SK-N-MC (cell line): ENCODE results near the gene PRELP.
"Not testable (repeated sequence)": the region's sequence is repeated elsewhere in the genome, so short reads cannot be mapped to it uniquely, and the experiment has no call there.

ENCODE experiments used
- DNase-seq: peaks from one replicate; pipeline ENCODE4 v3.0.0-alpha.2; 2011; ENCODE audit warnings: low read depth, low spot score
- H3K27ac ChIP-seq: fragments of 200-600 bp; sonication (generic); 2 replicates; pipeline ENCODE4 v1.5.1; 2016; ENCODE audit warnings: mixed run types
- H3K36me3 ChIP-seq: fragments of 200-600 bp; sonication (generic); 2 replicates; pipeline ENCODE4 v1.6.1; 2017; ENCODE audit warnings: antibody characterized with exemption, low read length, mixed read lengths; ENCODE audit not compliant: insufficient read depth
- H3K4me3 ChIP-seq: fragments of 200-600 bp; sonication (generic); 2 replicates; pipeline ENCODE4 v1.5.1; 2016
- H3K9ac ChIP-seq: fragments of 200-600 bp; sonication (generic); 2 replicates; pipeline ENCODE4 v1.8.0; 2017; ENCODE audit warnings: mixed run types, mixed read lengths; ENCODE audit not compliant: insufficient read length
- H3K9me3 ChIP-seq: fragments of 200-600 bp; sonication (generic); 2 replicates; pipeline ENCODE4 v1.6.1; 2017; ENCODE audit warnings: low read depth, mild to moderate bottlenecking, antibody characterized with exemption, low read length, moderate library complexity, mixed read lengths
- EZH2 ChIP-seq: fragments of 200-600 bp; sonication (generic); IDR thresholded peaks from one replicate; pipeline ENCODE4 v1.6.1; 2017; ENCODE audit warnings: antibody characterized with exemption
- FOXP2 ChIP-seq: optimal IDR thresholded peaks from 2 replicates; pipeline ENCODE3; 2011; ENCODE audit warnings: mild to moderate bottlenecking, moderate library complexity; ENCODE audit not compliant: insufficient read depth; ENCODE audit errors: extremely low read length, control extremely low read depth
- POLR2AphosphoS5 ChIP-seq: IDR thresholded peaks from 2 replicates; pipeline ENCODE4 v1.6.1; 2012; ENCODE audit warnings: mild to moderate bottlenecking, low read depth, low read length, borderline replicate concordance

The PRELP gene

DNA sequence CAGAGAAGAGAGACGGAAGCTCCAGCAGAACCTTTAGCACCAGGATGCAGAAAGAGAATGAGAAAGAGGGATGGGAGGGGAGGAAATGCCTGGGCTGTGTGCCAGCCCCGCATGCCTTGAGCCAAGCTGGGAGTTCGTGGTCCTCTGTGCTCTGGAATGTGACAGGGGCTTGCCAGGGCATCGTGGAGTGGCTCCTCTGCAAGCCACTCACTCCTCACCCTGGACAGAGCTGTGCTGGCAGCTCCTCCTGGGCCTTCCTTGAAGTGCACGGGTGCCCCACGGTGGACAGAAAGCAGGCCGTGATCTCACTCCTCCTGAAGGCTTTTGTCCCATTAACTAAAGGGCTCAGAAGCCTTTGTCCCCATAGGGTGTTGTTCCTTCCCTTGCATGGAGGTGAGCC is 34.8 kb upstream of the PRELP start:
- H3K9me3 ChIP-seq: no peaks in the 10 kb centered on the region
- no peak for DNase-seq
- TF ChIP-seq POLR2AphosphoS5 (no peak), EZH2 (no peak), FOXP2 (no peak)
- no peak overlapping the region for H3K27ac ChIP-seq
- no peak overlapping the region for H3K9ac ChIP-seq
- no peak overlapping the region; the same call in 1 of the 2 replicates for H3K4me3 ChIP-seq
- H3K36me3 ChIP-seq: no peaks in the 10 kb centered on the region

DNA sequence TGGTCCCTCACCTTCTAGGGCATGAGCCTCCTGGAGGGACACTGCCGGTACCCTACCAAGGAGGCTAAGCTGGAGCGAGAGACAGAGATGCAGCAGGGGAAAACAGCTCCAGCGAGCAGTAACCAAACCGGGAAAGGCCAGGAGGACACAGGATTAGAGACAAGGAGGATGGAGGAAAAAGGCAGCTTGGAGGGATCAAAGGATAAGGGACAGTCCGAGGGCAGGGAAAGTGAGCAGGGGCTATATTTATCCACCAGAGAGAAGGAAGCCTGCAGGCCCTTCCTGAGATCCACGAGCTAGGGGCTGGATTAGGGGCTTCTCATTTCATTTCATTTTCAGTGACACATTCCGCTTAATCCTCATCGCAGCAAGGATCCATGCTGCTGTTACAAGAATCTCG is 33.8 kb upstream of the PRELP start:
- Histone ChIP-seq H3K9ac (no peak overlapping the region), H3K4me3 (no peak overlapping the region), H3K36me3 (no peaks in the 10 kb centered on the region), H3K9me3 (no peaks in the 10 kb centered on the region), H3K27ac (no peak overlapping the region)
- TF ChIP-seq POLR2AphosphoS5 (no peak), EZH2 (no peak), FOXP2 (no peak)
- no peak for DNase-seq

DNA sequence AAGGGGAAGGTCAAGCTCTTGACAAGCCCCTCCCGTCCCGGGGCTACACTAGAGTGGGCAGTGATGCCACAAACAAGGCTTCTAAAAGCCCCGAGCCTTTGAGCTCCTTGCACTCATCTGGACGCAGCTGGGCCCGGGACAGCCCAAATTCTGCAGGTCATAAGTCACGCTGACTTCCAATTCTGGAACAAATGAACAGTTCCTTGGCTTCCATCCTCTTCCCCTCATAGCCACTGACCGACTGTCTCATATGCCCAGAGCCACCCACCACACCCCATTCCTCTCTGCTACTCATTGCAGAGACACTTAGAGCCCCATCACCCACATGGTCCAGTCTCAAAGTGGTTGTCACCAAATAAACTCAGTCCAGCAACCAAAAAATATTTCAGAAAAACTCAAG is 32.8 kb upstream of the PRELP start:
- Histone ChIP-seq H3K27ac (no peak overlapping the region), H3K4me3 (no peak overlapping the region), H3K36me3 (no peaks in the 10 kb centered on the region), H3K9me3 (no peaks in the 10 kb centered on the region), H3K9ac (no peak overlapping the region)
- TF ChIP-seq POLR2AphosphoS5 (no peak), FOXP2 (no peak), EZH2 (no peak)
- no peak for DNase-seq

DNA sequence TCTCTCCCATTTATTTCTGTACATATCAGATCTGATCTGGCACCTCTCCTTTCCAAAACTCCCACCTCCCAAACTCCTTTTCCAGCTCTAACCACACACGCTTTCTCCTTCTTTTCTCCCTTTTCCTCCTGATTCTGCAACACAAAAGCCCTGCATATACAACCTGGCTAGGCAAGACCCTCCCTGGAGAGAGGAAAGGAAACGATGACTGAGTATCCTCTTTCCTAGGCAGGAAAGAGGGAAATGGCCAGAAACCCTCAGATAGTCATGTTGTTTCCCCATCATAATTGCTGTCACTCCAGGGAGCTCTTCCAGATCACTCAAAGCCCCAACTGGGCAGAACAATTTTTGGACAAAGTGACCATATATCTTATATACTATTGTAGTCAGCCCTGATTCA is 32.3 kb upstream of the PRELP start:
- no peak overlapping the region for H3K27ac ChIP-seq
- no peak overlapping the region for H3K4me3 ChIP-seq

DNA sequence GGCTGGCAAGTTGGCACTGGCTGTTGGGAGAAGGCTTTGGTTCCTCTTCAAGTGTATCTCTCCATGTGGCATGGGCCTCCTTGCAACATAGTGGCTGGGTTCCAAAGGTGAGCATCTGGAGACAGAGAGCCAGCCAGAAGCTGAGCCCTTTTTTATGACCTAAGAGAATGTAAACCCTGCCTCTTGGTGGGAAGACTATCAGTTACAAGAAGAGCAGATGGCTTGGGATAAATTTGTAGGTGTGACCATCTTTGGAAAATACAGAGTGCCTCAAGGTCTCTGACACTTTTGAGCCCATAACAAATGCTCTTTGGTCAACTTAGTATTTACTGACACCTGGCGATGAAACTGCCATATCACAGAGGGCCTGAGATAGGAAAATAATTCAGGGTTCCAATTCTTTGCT is 31.4 kb upstream of the PRELP start:
- TF ChIP-seq POLR2AphosphoS5 (no peak), FOXP2 (no peak), EZH2 (no peak)
- Histone ChIP-seq H3K27ac (no peak overlapping the region), H3K9ac (no peak overlapping the region), H3K36me3 (no peaks in the 10 kb centered on the region), H3K9me3 (no peaks in the 10 kb centered on the region), H3K4me3 (no peak overlapping the region)
- no peak for DNase-seq

More for the DNA sequence above, 32.3 kb upstream of the PRELP start:
- Histone ChIP-seq H3K9ac (no peak overlapping the region), H3K36me3 (no peaks in the 10 kb centered on the region), H3K9me3 (no peaks in the 10 kb centered on the region)
- no peak for DNase-seq
- TF ChIP-seq POLR2AphosphoS5: no peak
- no peak for TF ChIP-seq EZH2

DNA sequence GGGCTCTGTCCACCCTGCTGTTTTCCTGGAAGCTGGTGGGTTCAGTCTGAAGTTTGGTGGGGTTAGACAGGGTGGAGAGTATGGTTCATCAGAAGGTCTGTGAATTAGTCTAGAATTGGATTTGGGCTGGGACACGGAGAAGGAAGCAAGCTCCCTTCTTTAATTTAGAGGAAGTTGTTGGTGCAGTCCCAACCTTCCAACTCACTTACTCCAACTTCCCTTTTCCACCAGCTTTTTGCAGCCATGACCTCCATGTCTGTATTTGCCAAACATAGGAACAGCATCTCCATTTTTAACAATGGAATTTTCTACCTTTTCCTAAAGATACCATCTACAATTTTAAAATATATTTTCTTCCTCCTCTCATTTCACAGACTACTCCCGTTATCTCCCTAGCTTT is 28.5 kb upstream of the PRELP start:
- H3K36me3 ChIP-seq: no peaks in the 10 kb centered on the region
- no peak for DNase-seq
- no peak for TF ChIP-seq FOXP2
- no peak for TF ChIP-seq POLR2AphosphoS5
- no peak for TF ChIP-seq EZH2

DNA sequence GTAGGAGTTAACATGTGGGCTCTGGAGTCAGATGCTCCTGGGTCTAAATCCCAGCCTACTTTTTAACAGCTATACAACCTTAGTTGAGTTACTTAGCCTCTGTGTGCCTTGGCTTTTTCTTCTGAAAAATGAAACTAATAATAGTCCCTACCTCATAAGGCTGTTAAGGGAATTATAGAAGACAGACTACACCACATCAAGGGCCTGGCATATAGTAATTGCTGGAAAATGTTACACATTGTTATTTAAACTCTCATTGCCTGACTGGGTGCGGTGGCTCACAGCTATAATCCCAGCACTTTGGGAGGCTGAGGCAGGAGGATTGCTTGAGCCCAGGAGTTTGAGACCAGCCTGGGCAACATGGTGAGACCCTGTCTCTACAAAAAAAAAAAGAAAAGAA is 28.0 kb upstream of the PRELP start:
- H3K36me3 ChIP-seq, H3K4me3 ChIP-seq, DNase-seq, H3K9me3 ChIP-seq, H3K9ac ChIP-seq, H3K27ac ChIP-seq: not testable (repeated sequence)

More for the DNA sequence above, 28.5 kb upstream of the PRELP start:
- Histone ChIP-seq H3K4me3 (no peak overlapping the region), H3K27ac (no peak overlapping the region), H3K9ac (no peak overlapping the region), H3K9me3 (no peaks in the 10 kb centered on the region)

DNA sequence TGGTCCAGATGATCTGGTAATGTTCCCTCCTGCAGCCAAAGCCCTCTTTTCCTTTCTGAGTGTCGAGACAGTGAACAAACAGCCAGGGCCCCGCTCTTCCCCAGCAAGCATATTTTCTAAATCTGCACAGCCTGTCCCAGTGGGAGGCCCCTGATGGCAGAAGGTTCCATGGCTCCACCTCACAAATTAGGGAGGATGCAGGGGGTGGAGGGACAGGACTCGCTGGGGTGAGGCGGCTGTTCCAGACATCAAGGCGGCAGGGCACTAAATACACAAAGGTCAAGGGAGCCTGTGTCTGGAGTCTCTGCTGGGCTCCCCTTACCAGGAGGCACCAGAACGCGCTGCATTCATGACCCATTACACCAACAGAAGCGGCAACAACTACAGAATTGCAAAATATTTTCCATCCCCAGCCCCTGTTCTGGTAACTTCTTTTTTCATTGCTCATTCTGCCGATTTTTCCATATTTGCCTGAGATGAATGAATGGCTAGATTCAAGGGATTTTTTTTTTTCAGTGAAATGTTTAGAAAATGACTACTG is 27.0 kb upstream of the PRELP start:
- Histone ChIP-seq H3K9me3 (no peaks in the 10 kb centered on the region), H3K9ac (no peak overlapping the region), H3K4me3 (peak overlapping the region; percentile 26; the same call in 1 of the 2 replicates), H3K36me3 (no peaks in the 10 kb centered on the region), H3K27ac (no peak overlapping the region; the same call in 1 of the 2 replicates)
- DNase-seq: no peak
- TF ChIP-seq POLR2AphosphoS5 (no peak), FOXP2 (no peak), EZH2 (no peak)

DNA sequence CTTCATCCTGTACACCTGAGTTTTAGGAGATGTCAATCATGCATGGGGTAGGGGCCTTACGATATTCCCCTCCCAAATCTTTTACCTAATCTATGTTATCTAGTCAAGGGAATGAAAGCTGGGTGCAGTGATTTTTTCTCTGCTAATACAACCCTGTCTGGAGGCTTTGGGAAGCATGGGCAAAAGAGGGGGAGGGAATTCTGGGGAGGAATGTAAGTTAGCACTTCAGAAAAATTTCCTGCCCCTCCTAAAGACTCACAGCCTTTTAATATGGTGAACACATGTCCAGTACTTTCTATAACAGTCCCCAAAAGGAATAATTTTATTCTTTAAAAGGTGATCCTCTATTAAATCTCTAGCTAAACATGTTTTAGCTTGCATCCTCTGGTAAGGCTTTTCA is 25.6 kb upstream of the PRELP start:
- TF ChIP-seq FOXP2 (no peak), EZH2 (no peak), POLR2AphosphoS5 (no peak)
- Histone ChIP-seq H3K4me3 (no peak overlapping the region), H3K9ac (no peak overlapping the region), H3K27ac (no peak overlapping the region), H3K9me3 (no peaks in the 10 kb centered on the region), H3K36me3 (no peaks in the 10 kb centered on the region)
- DNase-seq: no peak
